Tibial nerve (tissue), 4 donors: ENCODE data around the gene FCER2. TPM values are rescaled to one million over a fixed set of nuclear protein-coding genes. Genes with fewer than 3 reads are reported as not detected.
A peak's percentile ranks its signal among the peaks of the same experiment; 100 is the strongest.

Source experiments
- DNase-seq, 2 donors: peaks; one replicate each; pipeline ENCODE4 v3.0.0-alpha.2; 2019; ENCODE audit warnings: low spot score in 2 of 2
- H3K27ac ChIP-seq, 4 donors: fragments of 200-600 bp; sonication (generic) in 3 of 4; one replicate each; pipeline ENCODE4 v1.5.1; 2017 to 2019; ENCODE audit warnings: mild to moderate bottlenecking in 1 of 4
- H3K27me3 ChIP-seq, 2 donors: fragments of 200-600 bp; sonication (generic) in 1 of 2; one replicate each; pipeline versions ENCODE4 v1.5.1 to v1.6.0; 2017 to 2019
- H3K36me3 ChIP-seq, 3 donors: fragments of 200-600 bp; sonication (generic); one replicate each; pipeline ENCODE4 v1.5.1; 2018 to 2019
- H3K4me1 ChIP-seq, 4 donors: fragments of 200-600 bp; sonication (generic) in 3 of 4; one replicate each; pipeline ENCODE4 v1.5.1; 2017 to 2019
- H3K4me3 ChIP-seq, 4 donors: fragments of 200-600 bp; sonication (generic) in 3 of 4; one replicate each; pipeline ENCODE4 v1.5.1; 2017 to 2019; ENCODE audit warnings: mild to moderate bottlenecking in 1 of 4, moderate library complexity in 1 of 4
- H3K9me3 ChIP-seq, 4 donors: fragments of 200-600 bp; sonication (generic) in 3 of 4; one replicate each; pipeline ENCODE4 v1.5.1; 2017 to 2019
- EP300 ChIP-seq, 2 donors: sonication (generic); formaldehyde crosslinking; IDR thresholded peaks; one replicate each; pipeline ENCODE4 v1.6.1; 2017; ENCODE audit warnings: antibody characterized with exemption in 2 of 2, mild to moderate bottlenecking in 1 of 2
- POLR2A ChIP-seq, 2 donors: fragments of 450-650 bp; IDR thresholded peaks; one replicate each; pipeline ENCODE4 v1.6.1; 2017; ENCODE audit warnings: antibody characterized with exemption in 2 of 2, mild to moderate bottlenecking in 2 of 2, moderate library complexity in 2 of 2
- WGBS, 2 donors: methylation state at CpG; one replicate each; pipeline ENCODE4 v1.1.5; 2018; 5-methylcytosine and 5-hydroxymethylcytosine counted together
- total RNA-seq, 4 donors: library from RNA; depleted of rRNA; stranded (reverse); fragments of >200 nt; gene quantifications; one replicate each; pipeline ENCODE4 v1.1.0, GENCODE V29; 2016
- TF ChIP-seq, protein P1 (sequence below), 5 experiments: fragments of 200-600 bp in 3 of 5; fragments of 450-650 bp in 2 of 5; sonication (generic) in 3 of 5; IDR thresholded peaks; one replicate each; pipeline ENCODE4 v1.5.1; 2016 to 2019; ENCODE audit warnings: antibody characterized with exemption in 5 of 5, mild to moderate bottlenecking in 3 of 5, moderate library complexity in 2 of 5

The FCER2 gene
- total RNA-seq, 4 donors from 2014 or later: 0.90 to 1.0 TPM; not detected in 2

DNA sequence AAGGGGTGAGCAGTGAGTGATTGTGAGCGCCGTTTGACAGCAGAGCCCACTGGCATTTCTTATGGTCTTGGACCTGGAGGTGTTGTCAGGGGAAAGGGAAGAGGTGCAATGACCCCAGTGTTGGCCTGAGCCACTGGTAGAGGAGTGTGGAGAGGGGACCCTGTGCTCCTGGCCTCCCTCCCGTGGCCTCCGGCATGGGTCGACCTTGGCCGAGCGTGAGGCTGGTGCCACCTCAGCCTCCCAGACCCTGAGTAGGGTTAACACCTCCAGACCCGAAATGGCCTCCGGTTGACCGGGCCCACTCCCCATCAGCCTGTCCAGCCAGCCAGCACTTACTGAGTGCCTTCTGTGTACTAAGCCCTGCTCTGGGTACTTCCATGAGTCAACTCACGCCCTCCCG is 14.8 kb downstream of the FCER2 start:
- no peak for DNase-seq
- no peak overlapping the region for H3K4me3 ChIP-seq
- 81 to 86% methylated on average over 8 to 12 of the region's 12 CpGs for WGBS, 2 donors
- no peak for TF ChIP-seq EP300 (IDR thresholded peaks at IDR 0.05)
- TF ChIP-seq, protein P1, sequence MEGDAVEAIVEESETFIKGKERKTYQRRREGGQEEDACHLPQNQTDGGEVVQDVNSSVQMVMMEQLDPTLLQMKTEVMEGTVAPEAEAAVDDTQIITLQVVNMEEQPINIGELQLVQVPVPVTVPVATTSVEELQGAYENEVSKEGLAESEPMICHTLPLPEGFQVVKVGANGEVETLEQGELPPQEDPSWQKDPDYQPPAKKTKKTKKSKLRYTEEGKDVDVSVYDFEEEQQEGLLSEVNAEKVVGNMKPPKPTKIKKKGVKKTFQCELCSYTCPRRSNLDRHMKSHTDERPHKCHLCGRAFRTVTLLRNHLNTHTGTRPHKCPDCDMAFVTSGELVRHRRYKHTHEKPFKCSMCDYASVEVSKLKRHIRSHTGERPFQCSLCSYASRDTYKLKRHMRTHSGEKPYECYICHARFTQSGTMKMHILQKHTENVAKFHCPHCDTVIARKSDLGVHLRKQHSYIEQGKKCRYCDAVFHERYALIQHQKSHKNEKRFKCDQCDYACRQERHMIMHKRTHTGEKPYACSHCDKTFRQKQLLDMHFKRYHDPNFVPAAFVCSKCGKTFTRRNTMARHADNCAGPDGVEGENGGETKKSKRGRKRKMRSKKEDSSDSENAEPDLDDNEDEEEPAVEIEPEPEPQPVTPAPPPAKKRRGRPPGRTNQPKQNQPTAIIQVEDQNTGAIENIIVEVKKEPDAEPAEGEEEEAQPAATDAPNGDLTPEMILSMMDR (IDR thresholded peaks at IDR 0.05): no peak
- TF ChIP-seq POLR2A (IDR thresholded peaks at IDR 0.05): no peak
- H3K27me3 ChIP-seq: no peaks in the 10 kb centered on the region
- H3K9me3 ChIP-seq: no peaks in the 10 kb centered on the region
- peaks cover 0 to 34% (median 0%) of the 10 kb centered on the region in 3 donors for H3K36me3 ChIP-seq
- no peak overlapping the region for H3K27ac ChIP-seq
- H3K4me1 ChIP-seq: peaks cover 0 to 3% (median under 1%) of the 10 kb centered on the region in 4 donors

DNA sequence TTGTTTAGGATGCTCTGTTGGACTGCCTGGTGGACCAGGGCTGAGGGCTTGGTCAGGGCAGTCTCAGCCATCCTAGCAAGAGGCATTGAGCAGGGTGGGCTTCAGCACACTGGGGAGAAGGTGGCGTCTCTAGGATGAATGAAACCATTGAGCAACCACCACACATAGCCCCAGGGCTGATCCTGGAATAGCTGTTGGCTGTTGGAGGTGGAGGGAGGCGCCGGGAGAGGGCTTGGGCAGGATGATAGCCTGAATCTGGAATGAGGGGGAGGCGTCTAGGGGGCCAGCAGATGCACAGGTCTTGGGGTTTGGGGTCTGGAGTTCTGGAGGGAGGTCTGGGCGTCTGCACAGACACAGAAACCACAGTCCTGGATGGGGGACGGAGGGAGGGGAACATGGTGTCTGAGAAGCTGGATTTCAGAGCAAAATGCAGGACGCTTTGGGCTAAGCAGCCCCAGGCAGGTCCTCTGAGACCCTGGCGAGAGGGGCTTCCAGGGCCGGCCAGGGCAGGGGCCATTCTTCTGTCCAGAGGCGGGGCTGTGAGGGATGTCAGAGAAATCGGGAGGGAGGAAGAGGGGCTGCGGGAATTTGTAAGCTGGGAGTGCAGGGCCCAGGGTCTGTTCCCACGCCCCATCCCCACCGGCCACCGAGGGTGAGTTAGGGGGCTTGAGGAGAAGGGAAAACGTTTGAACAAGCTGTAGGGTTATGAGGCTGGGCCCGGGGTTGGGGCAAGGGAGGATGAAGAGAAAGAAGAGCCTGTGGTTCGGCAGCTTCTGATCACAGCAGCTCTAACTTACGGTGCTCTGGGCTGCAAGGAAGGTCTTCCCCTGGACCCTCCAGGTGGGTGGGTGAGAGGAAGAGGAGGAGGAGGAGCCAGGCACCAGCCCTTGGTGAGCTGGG is 16.1 kb downstream of the FCER2 start:
- peaks cover 0 to 35% (median 0%) of the 10 kb centered on the region in 3 donors for H3K36me3 ChIP-seq
- H3K4me1 ChIP-seq: peaks cover 0 to 14% (median 5%) of the 10 kb centered on the region in 4 donors
- H3K27ac ChIP-seq: no peak overlapping the region
- DNase-seq: no peak
- TF ChIP-seq POLR2A (IDR thresholded peaks at IDR 0.05): no peak
- TF ChIP-seq, protein P1 (IDR thresholded peaks at IDR 0.05): no peak
- TF ChIP-seq EP300 (IDR thresholded peaks at IDR 0.05): no peak
- 27 to 28% methylated on average over 19 of the region's 19 CpGs for WGBS, 2 donors
- no peak overlapping the region for H3K4me3 ChIP-seq
- H3K27me3 ChIP-seq: no peaks in the 10 kb centered on the region
- H3K9me3 ChIP-seq: no peaks in the 10 kb centered on the region

DNA sequence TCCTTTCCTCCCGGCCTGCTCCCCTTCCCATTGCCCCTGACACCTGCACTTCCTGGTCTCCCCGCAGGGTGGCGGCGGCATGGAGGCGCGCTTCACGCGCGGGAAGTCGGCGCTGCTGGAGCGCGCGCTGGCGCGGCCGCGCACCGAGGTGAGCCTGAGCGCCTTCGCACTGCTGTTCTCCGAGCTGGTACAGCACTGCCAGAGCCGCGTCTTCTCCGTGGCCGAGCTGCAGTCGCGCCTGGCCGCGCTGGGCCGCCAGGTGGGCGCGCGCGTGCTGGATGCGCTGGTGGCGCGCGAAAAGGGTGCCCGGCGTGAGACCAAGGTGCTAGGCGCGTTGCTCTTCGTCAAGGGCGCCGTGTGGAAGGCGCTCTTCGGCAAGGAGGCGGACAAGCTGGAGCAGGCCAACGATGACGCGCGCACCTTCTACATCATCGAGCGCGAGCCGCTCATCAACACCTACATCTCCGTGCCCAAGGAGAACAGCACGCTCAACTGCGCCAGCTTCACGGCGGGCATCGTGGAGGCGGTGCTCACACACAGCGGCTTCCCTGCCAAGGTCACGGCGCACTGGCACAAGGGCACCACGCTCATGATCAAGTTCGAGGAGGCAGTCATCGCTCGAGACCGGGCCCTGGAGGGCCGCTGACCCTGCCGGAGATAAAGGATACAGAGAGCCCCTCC is 19.6 kb downstream of the FCER2 start:
- peaks cover 0 to 35% (median 0%) of the 10 kb centered on the region in 3 donors for H3K36me3 ChIP-seq
- peak overlapping the region in 3 of 4 donors; percentile 88 to 99 (median 99) for H3K4me3 ChIP-seq
- H3K4me1 ChIP-seq: peaks cover 0 to 19% (median 10%) of the 10 kb centered on the region in 4 donors
- no peaks in the 10 kb centered on the region for H3K9me3 ChIP-seq
- TF ChIP-seq POLR2A (IDR thresholded peaks at IDR 0.05): no peak
- WGBS, 2 donors: 75 to 82% methylated on average over 69 to 74 of the region's 74 CpGs
- no peak for DNase-seq
- H3K27ac ChIP-seq: no peak overlapping the region
- H3K27me3 ChIP-seq: peaks cover 0 to 17% of the 10 kb centered on the region in 2 donors

DNA sequence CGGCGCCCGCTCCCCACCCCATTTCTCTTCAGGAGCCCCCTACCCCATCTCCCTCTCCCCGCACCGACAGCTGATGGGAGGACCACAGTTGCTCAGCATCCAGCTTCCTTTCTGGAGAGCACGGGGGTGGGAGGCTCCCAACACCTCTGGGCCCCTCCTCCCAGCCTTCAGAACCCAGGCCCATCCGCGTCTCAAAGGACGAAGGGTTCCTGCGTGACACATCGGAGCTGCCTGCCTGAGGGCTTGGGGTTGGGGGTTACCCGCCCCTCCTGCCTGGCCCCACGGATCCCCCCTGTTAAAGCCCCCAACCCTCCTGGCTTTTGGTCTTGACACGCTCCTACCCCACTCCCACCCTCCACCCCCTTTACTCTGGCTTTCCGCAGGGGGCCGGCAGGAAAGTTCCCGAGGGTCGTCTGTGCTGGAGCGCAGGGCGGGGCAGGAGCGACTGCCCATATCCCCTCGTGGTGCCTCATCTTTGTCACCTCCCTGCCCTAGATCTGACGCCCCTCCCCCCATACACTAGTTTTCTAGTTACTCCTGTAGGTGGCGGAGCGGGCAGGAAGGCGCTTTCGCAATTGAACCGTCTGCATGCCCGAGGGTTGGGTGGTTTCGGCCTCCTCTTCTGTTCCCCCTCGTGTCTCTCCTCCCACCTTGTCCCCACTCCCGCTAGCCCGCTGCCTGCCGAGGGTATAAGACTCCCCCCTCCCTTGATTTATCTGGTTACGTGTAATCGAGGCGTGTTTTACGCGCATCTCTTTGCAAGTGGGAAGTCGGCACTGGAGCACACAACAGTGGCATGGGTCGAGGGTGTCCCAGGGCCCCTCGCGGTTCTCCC is 20.4 kb downstream of the FCER2 start:
- TF ChIP-seq POLR2A (IDR thresholded peaks at IDR 0.05) (no peak), EP300 (IDR thresholded peaks at IDR 0.05) (peak in 1 of 2 donors; percentile 28)
- TF ChIP-seq, protein P1 (IDR thresholded peaks at IDR 0.05): peak; percentile 24 to 62 (median 39)
- Histone ChIP-seq H3K27me3 (peaks cover 0 to 22% of the 10 kb centered on the region in 2 donors), H3K9me3 (no peaks in the 10 kb centered on the region), H3K36me3 (peaks cover 0 to 35% (median 0%) of the 10 kb centered on the region in 3 donors), H3K27ac (peak overlapping the region; percentile 69 to 91 (median 88)), H3K4me1 (peaks cover 0 to 19% (median 10%) of the 10 kb centered on the region in 4 donors), H3K4me3 (peak overlapping the region; percentile 73 to 99 (median 94))
- DNase-seq: peak; percentile 42 to 83
- WGBS, 2 donors: 5 to 6% methylated on average over 42 to 43 of the region's 43 CpGs
